Type B pancreatic cell (in vitro differentiated cells): Measurements from ENCODE around the gene ITSN1. TPM values are rescaled to one million over a fixed set of nuclear protein-coding genes. Genes with fewer than 3 reads are reported as not detected.

Experiments used
- DNase-seq: peaks from one replicate; pipeline ENCODE4 v3.0.0; 2021; ENCODE audit warnings: mixed read lengths; ENCODE audit not compliant: unreplicated experiment; ENCODE audit errors: extremely low spot score
- H3K27ac Mint-ChIP-seq: 2 replicates; pipeline ENCODE4 v1.8.0; 2021; ENCODE audit warnings: mild to moderate bottlenecking, mixed read lengths
- H3K27me3 Mint-ChIP-seq: 2 replicates; pipeline ENCODE4 v1.8.0; 2021; ENCODE audit warnings: mixed read lengths
- H3K36me3 Mint-ChIP-seq: 2 replicates; pipeline ENCODE4 v1.8.0; 2021; ENCODE audit warnings: mixed read lengths
- H3K4me1 Mint-ChIP-seq: one replicate; pipeline ENCODE4 v1.8.0; 2021; ENCODE audit warnings: mixed read lengths; ENCODE audit not compliant: unreplicated experiment
- H3K4me3 Mint-ChIP-seq: 2 replicates; pipeline ENCODE4 v1.8.0; 2021; ENCODE audit warnings: mild to moderate bottlenecking, mixed read lengths
- H3K9me3 Mint-ChIP-seq: 2 replicates; pipeline ENCODE4 v1.8.0; 2021; ENCODE audit warnings: mixed read lengths
- total RNA-seq: library from RNA; stranded (reverse); gene quantifications from 2 replicates; pipeline ENCODE4 v1.2.1, GENCODE V29; 2021; ENCODE audit warnings: low replicate concordance
- TF ChIP-seq, protein P1 (sequence below): fragments of 200-600 bp; sonication (generic); conservative IDR thresholded peaks from 2 replicates; pipeline ENCODE4 v1.5.0; 2021; ENCODE audit warnings: antibody characterized with exemption, mild to moderate bottlenecking

The ITSN1 gene
- total RNA-seq, 1 donor from 2014 or later, result 89.1 TPM

DNA sequence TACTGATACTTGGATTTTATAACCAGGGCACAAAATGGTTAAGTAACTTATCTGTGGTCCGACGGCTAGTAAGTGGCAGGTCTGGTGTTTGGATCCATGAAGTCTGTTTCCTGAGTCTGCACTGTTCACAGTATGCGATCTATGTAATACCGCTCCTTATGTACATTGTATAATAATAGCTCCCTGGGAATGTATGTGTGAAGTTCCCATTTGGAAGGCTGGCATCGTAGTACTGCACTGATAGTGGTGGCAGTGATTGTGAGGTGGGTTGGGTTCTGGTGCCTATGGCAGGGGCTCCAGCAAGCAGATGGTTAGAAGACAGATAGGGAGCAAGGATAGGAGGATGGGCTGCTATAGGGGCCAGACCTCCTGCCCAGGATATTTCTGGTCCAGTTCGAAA, 25.3 kb downstream of the ITSN1 start:
- peaks cover 28% of the 10 kb centered on the region for H3K4me1 Mint-ChIP-seq
- TF ChIP-seq, protein P1, sequence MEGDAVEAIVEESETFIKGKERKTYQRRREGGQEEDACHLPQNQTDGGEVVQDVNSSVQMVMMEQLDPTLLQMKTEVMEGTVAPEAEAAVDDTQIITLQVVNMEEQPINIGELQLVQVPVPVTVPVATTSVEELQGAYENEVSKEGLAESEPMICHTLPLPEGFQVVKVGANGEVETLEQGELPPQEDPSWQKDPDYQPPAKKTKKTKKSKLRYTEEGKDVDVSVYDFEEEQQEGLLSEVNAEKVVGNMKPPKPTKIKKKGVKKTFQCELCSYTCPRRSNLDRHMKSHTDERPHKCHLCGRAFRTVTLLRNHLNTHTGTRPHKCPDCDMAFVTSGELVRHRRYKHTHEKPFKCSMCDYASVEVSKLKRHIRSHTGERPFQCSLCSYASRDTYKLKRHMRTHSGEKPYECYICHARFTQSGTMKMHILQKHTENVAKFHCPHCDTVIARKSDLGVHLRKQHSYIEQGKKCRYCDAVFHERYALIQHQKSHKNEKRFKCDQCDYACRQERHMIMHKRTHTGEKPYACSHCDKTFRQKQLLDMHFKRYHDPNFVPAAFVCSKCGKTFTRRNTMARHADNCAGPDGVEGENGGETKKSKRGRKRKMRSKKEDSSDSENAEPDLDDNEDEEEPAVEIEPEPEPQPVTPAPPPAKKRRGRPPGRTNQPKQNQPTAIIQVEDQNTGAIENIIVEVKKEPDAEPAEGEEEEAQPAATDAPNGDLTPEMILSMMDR, result no peak
- no peaks in the 10 kb centered on the region for H3K9me3 Mint-ChIP-seq
- H3K27ac Mint-ChIP-seq, result no peak overlapping the region
- H3K27me3 Mint-ChIP-seq, result no peaks in the 10 kb centered on the region
- H3K4me3 Mint-ChIP-seq, result no peak overlapping the region
- no peak for DNase-seq
- H3K36me3 Mint-ChIP-seq, result peaks cover 10% of the 10 kb centered on the region

DNA sequence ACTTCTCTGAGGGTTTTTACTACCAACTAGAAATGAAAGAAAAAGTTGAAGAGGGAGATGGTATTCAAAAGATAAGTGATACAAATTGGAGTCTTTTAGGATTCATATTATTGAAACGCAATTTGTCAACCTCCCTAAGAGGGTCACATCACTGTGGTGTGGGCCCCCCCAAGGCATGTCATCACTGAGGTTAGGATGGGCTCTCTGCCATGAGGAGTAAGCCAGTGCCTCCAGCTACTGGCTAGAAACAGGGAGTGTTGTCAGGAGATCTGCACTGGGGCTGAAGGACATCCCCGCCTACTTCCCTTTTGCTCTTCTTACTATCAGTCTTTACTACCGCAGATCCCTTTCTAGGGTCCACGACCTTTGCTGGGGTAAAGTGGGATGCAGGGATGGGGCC, 25.9 kb downstream of the ITSN1 start:
- Mint-ChIP-seq H3K27me3 (no peaks in the 10 kb centered on the region), H3K4me3 (no peak overlapping the region), H3K9me3 (no peaks in the 10 kb centered on the region), H3K4me1 (peaks cover 31% of the 10 kb centered on the region), H3K36me3 (peaks cover 10% of the 10 kb centered on the region), H3K27ac (no peak overlapping the region)
- TF ChIP-seq, protein P1, result no peak
- no peak for DNase-seq

DNA sequence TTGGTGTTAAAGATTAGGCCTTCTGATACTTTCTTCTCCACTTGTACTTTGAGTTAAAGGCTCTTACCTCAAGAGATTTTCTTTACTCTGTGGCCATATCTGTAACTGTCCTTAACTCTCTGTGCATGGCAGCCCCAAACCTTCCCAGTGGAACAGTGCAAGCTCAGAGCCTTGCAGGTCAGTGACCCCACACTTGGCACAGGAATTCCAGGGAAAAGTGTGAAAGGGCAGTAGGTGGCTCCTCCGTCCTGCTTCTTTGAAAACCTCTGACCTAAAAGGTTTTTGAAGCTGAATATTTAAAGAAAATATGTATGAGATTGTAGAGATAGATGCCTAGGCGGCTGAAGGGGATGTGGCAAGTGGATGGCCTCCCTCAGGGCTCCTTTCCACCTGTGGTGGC, 26.3 kb downstream of the ITSN1 start:
- H3K27me3 Mint-ChIP-seq, result no peaks in the 10 kb centered on the region
- peaks cover 10% of the 10 kb centered on the region for H3K36me3 Mint-ChIP-seq
- H3K27ac Mint-ChIP-seq, result no peak overlapping the region
- no peak overlapping the region for H3K4me3 Mint-ChIP-seq
- TF ChIP-seq, protein P1, result no peak
- H3K4me1 Mint-ChIP-seq, result peaks cover 35% of the 10 kb centered on the region
- H3K9me3 Mint-ChIP-seq, result no peaks in the 10 kb centered on the region
- no peak for DNase-seq

DNA sequence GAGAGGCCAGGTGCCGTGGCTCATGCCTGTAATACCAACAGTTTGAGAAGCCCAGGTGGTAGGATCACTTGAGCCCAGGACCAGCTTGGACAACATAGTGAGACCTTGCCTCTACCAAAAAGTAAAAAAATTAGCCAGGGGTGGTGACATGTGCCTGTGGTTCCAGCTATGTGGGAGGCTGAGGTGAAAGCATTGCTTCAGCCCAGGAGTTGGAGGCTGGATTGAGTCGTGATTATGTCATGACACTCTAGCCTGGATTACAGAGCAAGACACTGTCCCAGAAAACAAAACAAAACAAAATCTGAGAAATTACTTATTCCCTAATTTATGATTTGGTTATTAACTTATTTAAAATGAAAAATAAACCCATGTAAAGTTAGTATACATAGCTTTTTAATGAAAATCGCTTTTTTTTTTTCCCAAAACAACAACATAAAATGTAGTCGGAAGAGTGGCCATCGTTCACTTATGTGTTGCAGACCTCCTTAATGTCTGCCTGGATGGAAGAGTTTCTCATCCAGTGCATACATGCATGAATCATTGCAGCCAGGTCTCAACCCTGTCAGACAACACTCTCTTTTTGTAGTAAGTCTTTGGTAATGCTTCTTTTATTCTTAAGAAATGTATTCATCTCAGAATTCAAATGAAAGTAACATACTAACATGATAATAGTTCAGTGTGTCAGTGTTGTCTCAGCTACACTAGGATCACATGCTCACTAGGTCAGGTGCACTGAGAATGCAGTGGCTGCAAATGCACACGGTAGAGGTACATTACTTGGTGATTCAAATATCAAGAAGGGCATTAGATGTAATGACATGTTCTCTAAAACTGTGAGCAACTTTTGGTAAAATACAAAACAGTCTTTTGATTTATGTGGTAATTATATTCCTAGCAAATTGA, 28.0 kb downstream of the ITSN1 start:
- Mint-ChIP-seq H3K4me1 (peaks cover 40% of the 10 kb centered on the region), H3K4me3 (no peak overlapping the region), H3K36me3 (peaks cover 7% of the 10 kb centered on the region), H3K9me3 (no peaks in the 10 kb centered on the region), H3K27me3 (no peaks in the 10 kb centered on the region), H3K27ac (no peak overlapping the region)
- TF ChIP-seq, protein P1, result no peak
- DNase-seq, result no peak

DNA sequence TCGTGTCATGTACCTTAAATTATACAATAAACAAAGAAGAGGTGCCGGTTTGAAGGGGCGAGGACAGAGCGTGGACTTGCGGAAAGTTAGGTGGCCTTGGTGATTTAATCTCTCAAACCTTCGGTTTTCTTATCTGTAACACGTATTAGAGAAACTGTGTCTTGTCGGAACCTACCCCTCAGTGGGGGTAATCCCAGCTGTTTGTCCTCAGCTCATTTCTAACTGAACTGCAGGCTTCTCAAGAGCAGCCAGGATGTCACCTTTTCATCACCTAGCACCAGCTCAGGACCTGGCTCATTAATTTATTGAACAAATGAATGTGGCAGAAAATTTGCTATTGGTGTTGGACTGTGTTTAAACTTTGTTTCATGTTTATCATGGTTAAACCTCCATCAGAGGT, 31.2 kb downstream of the ITSN1 start:
- peak overlapping the region; percentile 12 for H3K27ac Mint-ChIP-seq
- peaks cover 16% of the 10 kb centered on the region for H3K36me3 Mint-ChIP-seq
- no peak overlapping the region for H3K4me3 Mint-ChIP-seq
- H3K4me1 Mint-ChIP-seq, result peaks cover 29% of the 10 kb centered on the region
- DNase-seq, result no peak
- H3K27me3 Mint-ChIP-seq, result no peaks in the 10 kb centered on the region
- H3K9me3 Mint-ChIP-seq, result no peaks in the 10 kb centered on the region
- TF ChIP-seq, protein P1, result no peak
